HEK293 (cell line): ENCODE data around the gene THBS3.
A peak's percentile ranks its signal among the peaks of the same experiment; 100 is the strongest.

Source experiments
- BCL11A ChIP-seq: fragments of 450-650 bp; formaldehyde crosslinking; IDR thresholded peaks from 2 replicates; pipeline ENCODE4 v1.5.1; 2016; ENCODE audit warnings: low read depth, missing biosample characterization, missing genetic modification characterization
- CTCF ChIP-seq: fragments of 450-650 bp; formaldehyde crosslinking; IDR thresholded peaks from 2 replicates; pipeline ENCODE4 v1.5.1; 2016; ENCODE audit warnings: missing biosample characterization, missing genetic modification characterization
- ELK4 ChIP-seq: IDR thresholded peaks from 2 replicates; pipeline ENCODE4 v1.6.1; 2011; ENCODE audit warnings: mild to moderate bottlenecking, low read depth, low read length, borderline replicate concordance
- GLI4 ChIP-seq: fragments of 450-650 bp; formaldehyde crosslinking; IDR thresholded peaks from 2 replicates; pipeline ENCODE4 v1.5.1; 2016; ENCODE audit warnings: missing biosample characterization, missing genetic modification characterization
- HOXC10 ChIP-seq: sonication (generic); formaldehyde crosslinking; IDR thresholded peaks from 2 replicates; pipeline ENCODE4 v1.8.1; 2023; ENCODE audit warnings: mild to moderate bottlenecking, missing genetic modification reagents
- IKZF3 ChIP-seq: fragments of 450-650 bp; IDR thresholded peaks from 2 replicates; pipeline ENCODE4 v1.5.0; 2018; ENCODE audit warnings: missing biosample characterization, mild to moderate bottlenecking, missing genetic modification characterization, moderate library complexity
- MEIS1 ChIP-seq: sonication (generic); formaldehyde crosslinking; IDR thresholded peaks from 2 replicates; pipeline ENCODE4 v1.8.1; 2022; ENCODE audit warnings: missing genetic modification reagents, mild to moderate bottlenecking, borderline replicate concordance
- OSR2 ChIP-seq: fragments of 450-650 bp; formaldehyde crosslinking; IDR thresholded peaks from 2 replicates; pipeline ENCODE4 v1.5.1; 2016; ENCODE audit warnings: missing biosample characterization, missing genetic modification characterization
- RBAK ChIP-seq: fragments of 450-650 bp; formaldehyde crosslinking; IDR thresholded peaks from 2 replicates; pipeline ENCODE4 v1.5.1; 2016; ENCODE audit warnings: missing biosample characterization, missing genetic modification characterization
- REST ChIP-seq: fragments of 450-650 bp; formaldehyde crosslinking; IDR thresholded peaks from 2 replicates; pipeline ENCODE4 v1.5.1; 2016; ENCODE audit warnings: missing biosample characterization, missing genetic modification characterization
- ZBTB17 ChIP-seq: fragments of 450-650 bp; formaldehyde crosslinking; IDR thresholded peaks from 2 replicates; pipeline ENCODE4 v1.5.1; 2016; ENCODE audit warnings: missing biosample characterization, missing genetic modification characterization
- ZEB2 ChIP-seq: fragments of 450-650 bp; formaldehyde crosslinking; IDR thresholded peaks from 2 replicates; pipeline ENCODE4 v1.5.1; 2016; ENCODE audit warnings: missing biosample characterization, missing genetic modification characterization
- ZNF146 ChIP-seq: fragments of 450-650 bp; formaldehyde crosslinking; IDR thresholded peaks from 2 replicates; pipeline ENCODE4 v1.5.1; 2016; ENCODE audit warnings: missing biosample characterization, missing genetic modification characterization
- ZNF341 ChIP-seq: fragments of 450-650 bp; formaldehyde crosslinking; IDR thresholded peaks from 2 replicates; pipeline ENCODE4; 2016; ENCODE audit warnings: low read depth, missing biosample characterization, missing genetic modification characterization
- ZNF366 ChIP-seq: fragments of 450-650 bp; formaldehyde crosslinking; conservative IDR thresholded peaks from 2 replicates; pipeline ENCODE4 v1.5.1; 2016; ENCODE audit warnings: missing biosample characterization, missing genetic modification characterization
- ZNF48 ChIP-seq: fragments of 450-650 bp; formaldehyde crosslinking; IDR thresholded peaks from 2 replicates; pipeline ENCODE4 v1.5.1; 2016; ENCODE audit warnings: missing biosample characterization, missing genetic modification characterization
- ZNF529 ChIP-seq: fragments of 450-650 bp; formaldehyde crosslinking; IDR thresholded peaks from 2 replicates; pipeline ENCODE4 v1.5.1; 2017; ENCODE audit warnings: missing genetic modification characterization, missing biosample characterization; ENCODE audit not compliant: insufficient replicate concordance
- ZNF610 ChIP-seq: fragments of 450-650 bp; formaldehyde crosslinking; IDR thresholded peaks from 2 replicates; pipeline ENCODE4 v1.5.1; 2016; ENCODE audit warnings: missing biosample characterization, missing genetic modification characterization, borderline replicate concordance
- ZNF658 ChIP-seq: fragments of 450-650 bp; formaldehyde crosslinking; IDR thresholded peaks from 2 replicates; pipeline ENCODE4; 2016; ENCODE audit warnings: missing biosample characterization, missing genetic modification characterization
- ZNF677 ChIP-seq: fragments of 450-650 bp; IDR thresholded peaks from 2 replicates; pipeline ENCODE4 v1.5.0; 2018; ENCODE audit warnings: missing biosample characterization, mild to moderate bottlenecking, missing genetic modification characterization, moderate library complexity
- ZNF707 ChIP-seq: fragments of 450-650 bp; formaldehyde crosslinking; IDR thresholded peaks from 2 replicates; pipeline ENCODE4 v1.5.1; 2016; ENCODE audit warnings: missing biosample characterization, missing genetic modification characterization
- ZNF792 ChIP-seq: fragments of 450-650 bp; formaldehyde crosslinking; IDR thresholded peaks from 2 replicates; pipeline ENCODE4 v1.5.1; 2016; ENCODE audit warnings: missing biosample characterization, missing genetic modification characterization
- ZNF837 ChIP-seq: fragments of 450-650 bp; formaldehyde crosslinking; IDR thresholded peaks from 2 replicates; pipeline ENCODE4 v1.5.1; 2016; ENCODE audit warnings: missing biosample characterization, missing genetic modification characterization
- ZSCAN23 ChIP-seq: fragments of 450-650 bp; formaldehyde crosslinking; IDR thresholded peaks from 2 replicates; pipeline ENCODE4 v1.5.1; 2016; ENCODE audit warnings: missing biosample characterization, missing genetic modification characterization
- ZSCAN30 ChIP-seq: fragments of 450-650 bp; IDR thresholded peaks from 2 replicates; pipeline ENCODE4 v1.5.1; 2018; ENCODE audit warnings: missing biosample characterization, mild to moderate bottlenecking, missing genetic modification characterization, moderate library complexity
- ZXDB ChIP-seq: fragments of 450-650 bp; formaldehyde crosslinking; IDR thresholded peaks from 2 replicates; pipeline ENCODE4 v1.5.1; 2016; ENCODE audit warnings: missing biosample characterization, missing genetic modification characterization
- TF ChIP-seq, protein P1 (sequence below): fragments of 450-650 bp; formaldehyde crosslinking; IDR thresholded peaks from 2 replicates; pipeline ENCODE4 v1.5.1; 2016; ENCODE audit warnings: missing biosample characterization, missing genetic modification characterization, low read depth
- TF ChIP-seq, protein P2 (sequence below): fragments of 450-650 bp; formaldehyde crosslinking; IDR thresholded peaks from 2 replicates; pipeline ENCODE4 v1.5.1; 2016; ENCODE audit warnings: missing biosample characterization, missing genetic modification characterization
- TF ChIP-seq, protein P3 (sequence below): fragments of 450-650 bp; formaldehyde crosslinking; IDR thresholded peaks from 2 replicates; pipeline ENCODE4 v1.5.1; 2017; ENCODE audit warnings: missing biosample characterization, missing genetic modification characterization
- TF ChIP-seq, protein P4 (sequence below): fragments of 450-650 bp; formaldehyde crosslinking; IDR thresholded peaks from 2 replicates; pipeline ENCODE4 v1.5.1; 2016; ENCODE audit warnings: missing biosample characterization, missing genetic modification characterization

Gene THBS3

GRCh38 chr1:155253208-155253607 lies 45.5 kb upstream of the THBS3 start (continued):
- TF ChIP-seq ZNF341 (tag by site-specific recombination) (0 out of 2 replicates have a peak, but pooled peaks have one; percentile 14), ZNF837 (no peak), ZNF677 (tag by site-specific recombination) (no peak), ZSCAN23 (tag by site-specific recombination) (no peak), GLI4 (tag by site-specific recombination) (no peak), ZNF707 (no peak), OSR2 (tag by site-specific recombination) (no peak), IKZF3 (tag by site-specific recombination) (0 out of 2 replicates have a peak, but pooled peaks have one; percentile 13), ZBTB17 (tag by site-specific recombination) (no peak), ZNF610 (tag by site-specific recombination) (no peak), ZNF792 (no peak), CTCF (peak; percentile 43), ZNF146 (no peak), ZEB2 (tag by site-specific recombination) (no peak), ZXDB (tag by site-specific recombination) (no peak), ZNF658 (tag by site-specific recombination) (no peak), HOXC10 (CRISPR knock-in tag) (no peak), ZSCAN30 (no peak), ZNF529 (no peak), RBAK (no peak), ZNF48 (no peak), BCL11A (tag by site-specific recombination) (no peak), REST (no peak), ZNF366 (tag by site-specific recombination) (peak; percentile 39), MEIS1 (CRISPR knock-in tag) (no peak), ELK4 (no peak)
- TF ChIP-seq, protein P1, sequence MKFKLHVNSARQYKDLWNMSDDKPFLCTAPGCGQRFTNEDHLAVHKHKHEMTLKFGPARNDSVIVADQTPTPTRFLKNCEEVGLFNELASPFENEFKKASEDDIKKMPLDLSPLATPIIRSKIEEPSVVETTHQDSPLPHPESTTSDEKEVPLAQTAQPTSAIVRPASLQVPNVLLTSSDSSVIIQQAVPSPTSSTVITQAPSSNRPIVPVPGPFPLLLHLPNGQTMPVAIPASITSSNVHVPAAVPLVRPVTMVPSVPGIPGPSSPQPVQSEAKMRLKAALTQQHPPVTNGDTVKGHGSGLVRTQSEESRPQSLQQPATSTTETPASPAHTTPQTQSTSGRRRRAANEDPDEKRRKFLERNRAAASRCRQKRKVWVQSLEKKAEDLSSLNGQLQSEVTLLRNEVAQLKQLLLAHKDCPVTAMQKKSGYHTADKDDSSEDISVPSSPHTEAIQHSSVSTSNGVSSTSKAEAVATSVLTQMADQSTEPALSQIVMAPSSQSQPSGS (tag by site-specific recombination) = no peak
- TF ChIP-seq, protein P2, sequence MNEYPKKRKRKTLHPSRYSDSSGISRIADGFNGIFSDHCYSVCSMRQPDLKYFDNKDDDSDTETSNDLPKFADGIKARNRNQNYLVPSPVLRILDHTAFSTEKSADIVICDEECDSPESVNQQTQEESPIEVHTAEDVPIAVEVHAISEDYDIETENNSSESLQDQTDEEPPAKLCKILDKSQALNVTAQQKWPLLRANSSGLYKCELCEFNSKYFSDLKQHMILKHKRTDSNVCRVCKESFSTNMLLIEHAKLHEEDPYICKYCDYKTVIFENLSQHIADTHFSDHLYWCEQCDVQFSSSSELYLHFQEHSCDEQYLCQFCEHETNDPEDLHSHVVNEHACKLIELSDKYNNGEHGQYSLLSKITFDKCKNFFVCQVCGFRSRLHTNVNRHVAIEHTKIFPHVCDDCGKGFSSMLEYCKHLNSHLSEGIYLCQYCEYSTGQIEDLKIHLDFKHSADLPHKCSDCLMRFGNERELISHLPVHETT (tag by site-specific recombination) = no peak
- TF ChIP-seq, protein P3, sequence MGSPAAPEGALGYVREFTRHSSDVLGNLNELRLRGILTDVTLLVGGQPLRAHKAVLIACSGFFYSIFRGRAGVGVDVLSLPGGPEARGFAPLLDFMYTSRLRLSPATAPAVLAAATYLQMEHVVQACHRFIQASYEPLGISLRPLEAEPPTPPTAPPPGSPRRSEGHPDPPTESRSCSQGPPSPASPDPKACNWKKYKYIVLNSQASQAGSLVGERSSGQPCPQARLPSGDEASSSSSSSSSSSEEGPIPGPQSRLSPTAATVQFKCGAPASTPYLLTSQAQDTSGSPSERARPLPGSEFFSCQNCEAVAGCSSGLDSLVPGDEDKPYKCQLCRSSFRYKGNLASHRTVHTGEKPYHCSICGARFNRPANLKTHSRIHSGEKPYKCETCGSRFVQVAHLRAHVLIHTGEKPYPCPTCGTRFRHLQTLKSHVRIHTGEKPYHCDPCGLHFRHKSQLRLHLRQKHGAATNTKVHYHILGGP (tag by site-specific recombination) = no peak
- TF ChIP-seq, protein P4, sequence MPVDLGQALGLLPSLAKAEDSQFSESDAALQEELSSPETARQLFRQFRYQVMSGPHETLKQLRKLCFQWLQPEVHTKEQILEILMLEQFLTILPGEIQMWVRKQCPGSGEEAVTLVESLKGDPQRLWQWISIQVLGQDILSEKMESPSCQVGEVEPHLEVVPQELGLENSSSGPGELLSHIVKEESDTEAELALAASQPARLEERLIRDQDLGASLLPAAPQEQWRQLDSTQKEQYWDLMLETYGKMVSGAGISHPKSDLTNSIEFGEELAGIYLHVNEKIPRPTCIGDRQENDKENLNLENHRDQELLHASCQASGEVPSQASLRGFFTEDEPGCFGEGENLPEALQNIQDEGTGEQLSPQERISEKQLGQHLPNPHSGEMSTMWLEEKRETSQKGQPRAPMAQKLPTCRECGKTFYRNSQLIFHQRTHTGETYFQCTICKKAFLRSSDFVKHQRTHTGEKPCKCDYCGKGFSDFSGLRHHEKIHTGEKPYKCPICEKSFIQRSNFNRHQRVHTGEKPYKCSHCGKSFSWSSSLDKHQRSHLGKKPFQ (tag by site-specific recombination) = no peak
